ENCODE data around the gene DRG2. TPM values are rescaled to one million over a fixed set of nuclear protein-coding genes. Genes with fewer than 3 reads are reported as not detected.
A peak's percentile ranks its signal among the peaks of the same experiment; 100 is the strongest.

Gene DRG2
- total and polyA plus RNA-seq, 10 donors, result 38.1 to 69.1 (median 49.4) TPM

- Histone ChIP-seq H3K36me3 (no peaks in the 10 kb centered on the region), H3K4me3 (no peak overlapping the region), H3K27ac (peak overlapping the region in 3 of 8 donors; percentile 80 to 88 (median 84)), H3K27me3 (replicated peaks in 1 of 7) (no peaks in the 10 kb centered on the region), H3K9me3 (no peaks in the 10 kb centered on the region), H3K4me1 (peaks cover 9 to 58% (median 35%) of the 10 kb centered on the region in 6 donors)
- DNase-seq, result no peak
- TF ChIP-seq POLR2A (IDR thresholded peaks at IDR 0.05) (no peak), POLR2AphosphoS5 (IDR thresholded peaks at IDR 0.05) (no peak), CTCF (IDR thresholded peaks at IDR 0.05 in 8 of 11, conservative IDR thresholded peaks at IDR 0.05 in 3 of 11) (no peak)
- 86 to 93% (median 89%) methylated on average over 4 to 10 of the region's 10 CpGs for WGBS, 5 donors
- intact Hi-C loops (cut with DNase I; ENCODE audit: low total_unique reads), result no loop called here
These were observed 69.2 kb downstream of the DRG2 start for GRCh38 chr17:18156976-18157280.

Other genes starting within 250 kb of the DRG2 start
- gene TOM1L2, start 115.5 kb upstream of the DRG2 start, total RNA-seq, result 10 to 100 TPM; 27.0 to 82.6 (median 56.5) TPM
- 10 to 100 TPM in 1 of 3 donors, 1 to 10 TPM in 2; 5.3 to 17.6 (median 7.7) TPM for gene TOM1L2, start 115.5 kb upstream of the DRG2 start, polyA plus RNA-seq
- gene DRC3, start 115.1 kb upstream of the DRG2 start, total RNA-seq, result 1 to 10 TPM in 5 of 7 donors, under 1 TPM in 2; 0.37 to 7.3 (median 2.3) TPM
- gene DRC3, start 115.1 kb upstream of the DRG2 start, polyA plus RNA-seq, result 1 to 10 TPM in 2 of 3 donors, under 1 TPM in 1; 0.93 to 2.4 (median 2.3) TPM
- 10 to 100 TPM; 25.2 to 57.1 (median 35.5) TPM for gene ATPAF2, start 48.8 kb upstream of the DRG2 start, total RNA-seq
- 10 to 100 TPM; 32.1 to 38.8 (median 38.8) TPM for gene ATPAF2, start 48.8 kb upstream of the DRG2 start, polyA plus RNA-seq
- 10 to 100 TPM in 2 of 7 donors, 1 to 10 TPM in 5; 5.7 to 11.5 (median 9.4) TPM for gene GID4, start 48.5 kb upstream of the DRG2 start, total RNA-seq
- 1 to 10 TPM; 3.0 to 3.9 (median 3.7) TPM for gene GID4, start 48.5 kb upstream of the DRG2 start, polyA plus RNA-seq
- gene MYO15A, start 20.8 kb downstream of the DRG2 start, total RNA-seq, result 1 to 10 TPM in 2 of 7 donors, under 1 TPM in 5; 0.26 to 1.9 (median 0.92) TPM
- gene MYO15A, start 20.8 kb downstream of the DRG2 start, polyA plus RNA-seq, result 1 to 10 TPM in 1 of 3 donors, under 1 TPM in 2; 0.61 to 1.8 (median 0.74) TPM
- gene ALKBH5, start 95.9 kb downstream of the DRG2 start, total RNA-seq, result 100 to 1,000 TPM in 3 of 7 donors, 10 to 100 TPM in 4; 73.7 to 120 (median 94.9) TPM
- gene ALKBH5, start 95.9 kb downstream of the DRG2 start, polyA plus RNA-seq, result 10 to 100 TPM; 27.1 to 51.5 (median 36.6) TPM
- gene LLGL1, start 137.7 kb downstream of the DRG2 start, total RNA-seq, result 10 to 100 TPM; 10.7 to 23.4 (median 18.4) TPM
- gene LLGL1, start 137.7 kb downstream of the DRG2 start, polyA plus RNA-seq, result 10 to 100 TPM in 1 of 3 donors, 1 to 10 TPM in 2; 2.9 to 11.2 (median 3.4) TPM
- gene FLII, start 170.8 kb downstream of the DRG2 start, total RNA-seq, result 100 to 1,000 TPM; 272 to 346 (median 287) TPM
- 100 to 1,000 TPM; 143 to 214 (median 211) TPM for gene FLII, start 170.8 kb downstream of the DRG2 start, polyA plus RNA-seq
- 10 to 100 TPM in 6 of 7 donors, 1 to 10 TPM in 1; 8.5 to 24.8 (median 13.5) TPM for gene MIEF2, start 172.7 kb downstream of the DRG2 start, total RNA-seq
- 1 to 10 TPM; 4.6 to 7.5 (median 4.8) TPM for gene MIEF2, start 172.7 kb downstream of the DRG2 start, polyA plus RNA-seq
- 10 to 100 TPM; 42.0 to 60.1 (median 48.2) TPM for gene TOP3A, start 227.0 kb downstream of the DRG2 start, total RNA-seq
- gene TOP3A, start 227.0 kb downstream of the DRG2 start, polyA plus RNA-seq, result 10 to 100 TPM in 2 of 3 donors, 1 to 10 TPM in 1; 9.8 to 18.5 (median 12.7) TPM
- gene SMCR8, start 227.3 kb downstream of the DRG2 start, total RNA-seq, result 10 to 100 TPM; 25.8 to 38.0 (median 32.3) TPM
- 1 to 10 TPM; 3.9 to 9.2 (median 4.0) TPM for gene SMCR8, start 227.3 kb downstream of the DRG2 start, polyA plus RNA-seq

Measured in spleen (tissue), 11 donors.